K562 (cell line): ENCODE data around the gene CRYBG2.

Experiments
- EZH2 ChIP-seq: IDR thresholded peaks from 2 replicates; pipeline ENCODE4 v1.6.1; 2012; ENCODE audit warnings: low read depth, mild to moderate bottlenecking, inconsistent platforms, low read length, borderline replicate concordance
- RCOR1 ChIP-seq, 2 experiments: IDR thresholded peaks; 2 replicates each; pipeline ENCODE4 v1.6.1; 2012; ENCODE audit warnings: low read depth in 2 of 2, low read length in 2 of 2, borderline replicate concordance in 1 of 2, improper control_type of control experiment in 1 of 2
- TBL1XR1 ChIP-seq, 2 experiments: IDR thresholded peaks; 2 replicates each; pipeline ENCODE4 v1.6.1; 2012; ENCODE audit warnings: improper control_type of control experiment in 2 of 2, low read length in 2 of 2, mild to moderate bottlenecking in 1 of 2
- TF ChIP-seq, protein P1 (sequence below), 3 experiments: IDR thresholded peaks in 2 of 3; conservative IDR thresholded peaks in 1 of 3; 2 replicates each; pipeline ENCODE4 v1.5.1; 2011 to 2012; ENCODE audit warnings: low read length in 3 of 3, mild to moderate bottlenecking in 3 of 3, control low read depth in 2 of 3, improper control_type of control experiment in 1 of 3, inconsistent platforms in 1 of 3, low read depth in 1 of 3, mixed read lengths in 1 of 3, moderate library complexity in 1 of 3; ENCODE audit not compliant: insufficient read depth in 2 of 3

DNA sequence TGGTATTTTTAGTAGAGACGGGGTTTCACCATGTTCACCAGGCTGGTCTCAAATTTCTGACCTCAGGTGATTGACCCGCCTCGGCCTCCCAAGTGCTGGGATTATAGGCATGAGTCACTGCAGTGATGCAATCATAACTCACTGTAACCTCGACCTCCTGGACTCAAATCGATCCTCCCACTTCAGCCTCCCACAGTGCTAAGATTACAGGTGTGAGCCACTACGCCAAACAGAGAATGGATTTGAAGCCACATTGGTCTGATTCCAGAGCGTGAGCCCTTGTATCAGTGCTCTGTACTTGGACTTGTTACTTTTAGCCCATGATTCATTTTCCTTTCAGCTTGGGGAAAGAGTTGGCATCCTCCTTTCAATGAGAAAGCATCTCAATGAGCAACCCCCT lies 33.5 kb upstream of the CRYBG2 start:
- peak; percentile 61 to 97; a peak in 3 of 4 replicates for TF ChIP-seq RCOR1 (IDR thresholded peaks at IDR 0.05; ENCODE audit: borderline replicate concordance in 1 of 2, low read depth in 2 of 2, low read length in 2 of 2)
- TF ChIP-seq, protein P1, sequence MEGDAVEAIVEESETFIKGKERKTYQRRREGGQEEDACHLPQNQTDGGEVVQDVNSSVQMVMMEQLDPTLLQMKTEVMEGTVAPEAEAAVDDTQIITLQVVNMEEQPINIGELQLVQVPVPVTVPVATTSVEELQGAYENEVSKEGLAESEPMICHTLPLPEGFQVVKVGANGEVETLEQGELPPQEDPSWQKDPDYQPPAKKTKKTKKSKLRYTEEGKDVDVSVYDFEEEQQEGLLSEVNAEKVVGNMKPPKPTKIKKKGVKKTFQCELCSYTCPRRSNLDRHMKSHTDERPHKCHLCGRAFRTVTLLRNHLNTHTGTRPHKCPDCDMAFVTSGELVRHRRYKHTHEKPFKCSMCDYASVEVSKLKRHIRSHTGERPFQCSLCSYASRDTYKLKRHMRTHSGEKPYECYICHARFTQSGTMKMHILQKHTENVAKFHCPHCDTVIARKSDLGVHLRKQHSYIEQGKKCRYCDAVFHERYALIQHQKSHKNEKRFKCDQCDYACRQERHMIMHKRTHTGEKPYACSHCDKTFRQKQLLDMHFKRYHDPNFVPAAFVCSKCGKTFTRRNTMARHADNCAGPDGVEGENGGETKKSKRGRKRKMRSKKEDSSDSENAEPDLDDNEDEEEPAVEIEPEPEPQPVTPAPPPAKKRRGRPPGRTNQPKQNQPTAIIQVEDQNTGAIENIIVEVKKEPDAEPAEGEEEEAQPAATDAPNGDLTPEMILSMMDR (IDR thresholded peaks at IDR 0.05 in 2 of 3, conservative IDR thresholded peaks at IDR 0.05 in 1 of 3; ENCODE audit: insufficient read depth in 2 of 3, low read depth in 1 of 3, low read length in 3 of 3), result no peak
- TF ChIP-seq TBL1XR1 (IDR thresholded peaks at IDR 0.05; ENCODE audit: low read length in 2 of 2), result peak in 1 of 2 experiments; percentile 59; a peak in 1 of 4 replicates
- no peak for TF ChIP-seq EZH2
